Measurements from ENCODE around the gene TEX53.
A peak's percentile ranks its signal among the peaks of the same experiment; 100 is the strongest.

GRCh38 chr9:114653556-114654159 lies 3.9 kb downstream of the TEX53 start:
- TF ChIP-seq CTCF (IDR thresholded peaks at IDR 0.05), result peak; percentile 74
- no peak for TF ChIP-seq MLX (CRISPR knock-in tag; IDR thresholded peaks at IDR 0.05)
- no peak for TF ChIP-seq ZNF416 (CRISPR knock-in tag; IDR thresholded peaks at IDR 0.05)

Measured in WTC11 (cell line).